ENCODE data around the gene LCE7A.

The LCE7A gene

DNA sequence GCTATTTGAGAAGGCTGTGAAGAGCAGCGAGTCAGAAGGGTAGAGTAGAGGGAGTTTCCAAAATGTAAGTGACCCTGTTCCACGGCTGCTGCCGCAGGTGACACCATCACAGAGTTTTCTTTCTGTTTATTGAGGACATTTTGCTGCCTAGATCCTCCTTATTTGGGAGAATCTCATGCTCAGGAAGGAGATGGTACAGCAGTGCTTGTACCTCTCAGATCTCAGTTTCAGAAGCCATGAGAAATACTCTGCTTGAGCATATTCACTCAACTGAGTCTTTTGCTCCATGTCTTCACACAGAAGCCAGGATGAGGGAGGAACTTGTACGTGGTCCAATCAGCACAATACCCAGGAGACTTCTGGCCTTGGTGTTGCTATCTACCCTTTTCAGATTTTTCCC lies 1.6 kb downstream of the LCE7A start:
- Histone ChIP-seq H3K4me2 (ENCODE audit: low read length) (no peak overlapping the region), H3K9me3 (ENCODE audit: insufficient read depth, low read depth, low read length) (peaks cover 12% of the 10 kb centered on the region), H3K14ac (ENCODE audit: low read length) (no peak overlapping the region), H2BK5ac (ENCODE audit: low read depth, low read length, poor library complexity) (no peak overlapping the region), H3K18ac (ENCODE audit: low read length) (no peak overlapping the region), H4K12ac (ENCODE audit: low read depth, low read length) (no peak overlapping the region), H2BK12ac (ENCODE audit: low read length) (no peak overlapping the region), H3K4ac (ENCODE audit: low read depth, low read length) (no peak overlapping the region), H3K27ac (ENCODE audit: low read depth, low read length) (no peak overlapping the region), H2BK120ac (ENCODE audit: insufficient read depth, low read length, poor library complexity) (no peak overlapping the region), H3K36me3 (ENCODE audit: control insufficient read depth in 1 of 2, insufficient read depth in 2 of 2, low read length in 2 of 2) (no peaks in the 10 kb centered on the region), H2AK5ac (ENCODE audit: low read length) (no peak overlapping the region), H3K79me1 (ENCODE audit: low read length) (no peaks in the 10 kb centered on the region), H4K8ac (ENCODE audit: low read depth, low read length) (no peak overlapping the region), H3K9ac (ENCODE audit: low read length) (no peak overlapping the region), H3K4me3 (ENCODE audit: low read depth, low read length) (no peak overlapping the region), H2AFZ (ENCODE audit: insufficient read depth, low read length, poor library complexity) (no peak overlapping the region), H3K4me1 (ENCODE audit: control insufficient read depth in 1 of 2, insufficient read depth in 2 of 2, low read length in 2 of 2) (no peaks in the 10 kb centered on the region), H3K23ac (ENCODE audit: low read length) (no peak overlapping the region), H4K91ac (ENCODE audit: low read depth, low read length) (no peak overlapping the region), H3K27me3 (ENCODE audit: insufficient read depth, low read length) (no peaks in the 10 kb centered on the region), H3K79me2 (ENCODE audit: control insufficient read depth, insufficient read depth, low read length, poor library complexity) (no peaks in the 10 kb centered on the region)
- no peak for DNase-seq
- WGBS (ENCODE audit: extremely low coverage, insufficient coverage, insufficient read length), result no CpG with 5 or more reads among the region's 4 CpGs

DNA sequence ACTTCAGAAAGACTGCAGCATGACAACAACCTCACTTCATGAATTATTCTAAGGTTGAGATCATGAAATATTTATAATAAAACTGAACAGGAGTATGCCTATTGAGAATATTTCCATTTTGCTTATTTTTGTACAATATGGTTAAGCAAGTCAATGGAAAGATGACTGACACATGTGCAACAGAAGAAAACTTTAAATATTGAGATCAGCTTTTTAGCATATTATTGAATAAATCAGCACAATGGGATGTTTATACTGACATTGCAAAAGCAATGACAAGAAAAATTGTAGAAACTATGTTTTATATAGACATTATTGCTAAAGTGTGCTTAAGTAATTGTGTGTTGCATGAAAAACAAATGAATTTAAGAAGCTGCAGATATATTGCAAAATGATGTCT lies 4.6 kb downstream of the LCE7A start:
- H3K23ac ChIP-seq (ENCODE audit: low read length), result no peak overlapping the region
- H3K4me3 ChIP-seq (ENCODE audit: low read depth, low read length), result no peak overlapping the region
- no peak overlapping the region for H2AK5ac ChIP-seq (ENCODE audit: low read length)
- H3K4me2 ChIP-seq (ENCODE audit: low read length), result no peak overlapping the region
- H3K79me1 ChIP-seq (ENCODE audit: low read length), result no peaks in the 10 kb centered on the region
- no peak overlapping the region for H3K27ac ChIP-seq (ENCODE audit: low read depth, low read length)
- H3K4me1 ChIP-seq (ENCODE audit: control insufficient read depth in 1 of 2, insufficient read depth in 2 of 2, low read length in 2 of 2), result no peaks in the 10 kb centered on the region
- no peak overlapping the region for H3K14ac ChIP-seq (ENCODE audit: low read length)
- H3K9me3 ChIP-seq (ENCODE audit: insufficient read depth, low read depth, low read length), result peaks cover 12% of the 10 kb centered on the region
- H3K36me3 ChIP-seq (ENCODE audit: control insufficient read depth in 1 of 2, insufficient read depth in 2 of 2, low read length in 2 of 2), result no peaks in the 10 kb centered on the region
- no peak overlapping the region for H3K18ac ChIP-seq (ENCODE audit: low read length)
- H2BK120ac ChIP-seq (ENCODE audit: insufficient read depth, low read length, poor library complexity), result no peak overlapping the region
- H4K91ac ChIP-seq (ENCODE audit: low read depth, low read length), result no peak overlapping the region
- H2AFZ ChIP-seq (ENCODE audit: insufficient read depth, low read length, poor library complexity), result no peak overlapping the region
- H3K9ac ChIP-seq (ENCODE audit: low read length), result no peak overlapping the region
- no peak overlapping the region for H2BK5ac ChIP-seq (ENCODE audit: low read depth, low read length, poor library complexity)
- DNase-seq, result no peak
- H4K12ac ChIP-seq (ENCODE audit: low read depth, low read length), result no peak overlapping the region
- no peaks in the 10 kb centered on the region for H3K79me2 ChIP-seq (ENCODE audit: control insufficient read depth, insufficient read depth, low read length, poor library complexity)
- H3K4ac ChIP-seq (ENCODE audit: low read depth, low read length), result no peak overlapping the region
- H2BK12ac ChIP-seq (ENCODE audit: low read length), result no peak overlapping the region
- H3K27me3 ChIP-seq (ENCODE audit: insufficient read depth, low read length), result no peaks in the 10 kb centered on the region
- H4K8ac ChIP-seq (ENCODE audit: low read depth, low read length), result no peak overlapping the region

DNA sequence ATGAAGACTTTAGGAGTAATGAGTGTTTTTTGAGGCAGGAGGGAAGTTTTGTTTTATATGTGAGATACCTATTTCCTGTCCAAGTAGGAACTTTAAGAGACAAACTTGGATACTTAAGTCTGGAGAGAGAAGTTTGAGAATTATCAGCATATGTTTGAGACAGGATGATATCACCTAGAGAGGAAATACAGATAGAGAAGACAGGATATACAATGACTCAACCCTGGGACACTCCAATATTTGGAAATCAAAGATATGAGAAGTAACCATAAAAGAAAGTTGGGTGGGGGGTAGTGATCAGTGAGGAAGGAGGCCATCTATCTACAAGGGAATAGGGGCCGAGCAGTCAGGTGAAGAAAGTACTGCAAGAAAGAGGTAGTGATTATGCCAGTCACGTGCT lies 6.5 kb downstream of the LCE7A start:
- H3K79me1 ChIP-seq (ENCODE audit: low read length), result no peaks in the 10 kb centered on the region
- no peak overlapping the region for H2AFZ ChIP-seq (ENCODE audit: insufficient read depth, low read length, poor library complexity)
- no peak overlapping the region for H4K12ac ChIP-seq (ENCODE audit: low read depth, low read length)
- H2AK5ac ChIP-seq (ENCODE audit: low read length), result no peak overlapping the region
- no peak overlapping the region for H2BK120ac ChIP-seq (ENCODE audit: insufficient read depth, low read length, poor library complexity)
- H3K4me1 ChIP-seq (ENCODE audit: control insufficient read depth in 1 of 2, insufficient read depth in 2 of 2, low read length in 2 of 2), result no peaks in the 10 kb centered on the region
- H3K9me3 ChIP-seq (ENCODE audit: insufficient read depth, low read depth, low read length), result peaks cover 6% of the 10 kb centered on the region
- no peak overlapping the region for H3K27ac ChIP-seq (ENCODE audit: low read depth, low read length)
- H3K14ac ChIP-seq (ENCODE audit: low read length), result no peak overlapping the region
- H3K4me3 ChIP-seq (ENCODE audit: low read depth, low read length), result no peak overlapping the region
- no peaks in the 10 kb centered on the region for H3K36me3 ChIP-seq (ENCODE audit: control insufficient read depth in 1 of 2, insufficient read depth in 2 of 2, low read length in 2 of 2)
- no peak overlapping the region for H4K91ac ChIP-seq (ENCODE audit: low read depth, low read length)
- H3K9ac ChIP-seq (ENCODE audit: low read length), result no peak overlapping the region
- H2BK12ac ChIP-seq (ENCODE audit: low read length), result no peak overlapping the region
- H3K4ac ChIP-seq (ENCODE audit: low read depth, low read length), result no peak overlapping the region
- H3K27me3 ChIP-seq (ENCODE audit: insufficient read depth, low read length), result no peaks in the 10 kb centered on the region
- no peak overlapping the region for H3K23ac ChIP-seq (ENCODE audit: low read length)
- no peak overlapping the region for H3K4me2 ChIP-seq (ENCODE audit: low read length)
- H3K18ac ChIP-seq (ENCODE audit: low read length), result no peak overlapping the region
- DNase-seq, result no peak
- H2BK5ac ChIP-seq (ENCODE audit: low read depth, low read length, poor library complexity), result no peak overlapping the region
- no CpG with 5 or more reads among the region's 2 CpGs for WGBS (ENCODE audit: extremely low coverage, insufficient coverage, insufficient read length)
- no peaks in the 10 kb centered on the region for H3K79me2 ChIP-seq (ENCODE audit: control insufficient read depth, insufficient read depth, low read length, poor library complexity)
- no peak overlapping the region for H4K8ac ChIP-seq (ENCODE audit: low read depth, low read length)

DNA sequence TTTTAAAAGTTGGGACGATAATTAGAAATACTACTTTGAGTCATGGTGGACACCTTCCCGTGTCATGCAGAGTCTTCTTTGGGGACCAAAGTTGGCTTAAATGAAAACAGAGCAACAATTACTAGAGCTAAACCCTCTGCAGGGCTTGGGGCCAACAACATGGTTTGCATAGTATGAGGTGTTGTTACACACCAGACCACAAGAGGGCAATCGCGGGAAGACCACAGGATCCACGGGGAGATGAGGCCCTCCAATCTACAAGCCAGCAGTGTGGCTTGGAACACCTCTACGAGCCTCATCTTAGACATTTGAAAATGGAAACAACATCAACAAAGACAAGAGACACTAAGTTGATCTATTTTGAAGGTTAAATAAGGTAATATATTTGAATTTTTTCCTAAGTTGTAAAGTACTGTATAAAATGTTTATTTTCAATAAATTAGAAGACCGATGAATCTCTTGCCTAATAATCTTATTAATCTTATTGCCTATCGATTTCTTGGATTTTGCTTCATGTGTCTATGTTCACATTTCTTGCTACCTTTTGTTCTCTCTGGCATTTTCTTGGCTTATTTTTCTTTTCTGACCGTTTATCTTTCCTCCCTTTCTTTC lies 10.1 kb downstream of the LCE7A start:
- no CpG with 5 or more reads among the region's 9 CpGs for WGBS (ENCODE audit: extremely low coverage, insufficient coverage, insufficient read length)
- Histone ChIP-seq H3K79me1 (ENCODE audit: low read length) (no peaks in the 10 kb centered on the region), H2BK12ac (ENCODE audit: low read length) (no peak overlapping the region), H2BK120ac (ENCODE audit: insufficient read depth, low read length, poor library complexity) (no peak overlapping the region), H3K14ac (ENCODE audit: low read length) (no peak overlapping the region), H2AK5ac (ENCODE audit: low read length) (no peak overlapping the region), H3K79me2 (ENCODE audit: control insufficient read depth, insufficient read depth, low read length, poor library complexity) (no peaks in the 10 kb centered on the region), H3K9ac (ENCODE audit: low read length) (no peak overlapping the region), H3K4me1 (ENCODE audit: control insufficient read depth in 1 of 2, insufficient read depth in 2 of 2, low read length in 2 of 2) (no peaks in the 10 kb centered on the region), H3K23ac (ENCODE audit: low read length) (no peak overlapping the region), H2AFZ (ENCODE audit: insufficient read depth, low read length, poor library complexity) (no peak overlapping the region), H3K27me3 (ENCODE audit: insufficient read depth, low read length) (no peaks in the 10 kb centered on the region), H3K9me3 (ENCODE audit: insufficient read depth, low read depth, low read length) (peaks cover 2% of the 10 kb centered on the region), H3K4me3 (ENCODE audit: low read depth, low read length) (no peak overlapping the region), H2BK5ac (ENCODE audit: low read depth, low read length, poor library complexity) (no peak overlapping the region), H3K4ac (ENCODE audit: low read depth, low read length) (no peak overlapping the region), H4K8ac (ENCODE audit: low read depth, low read length) (no peak overlapping the region), H3K36me3 (ENCODE audit: control insufficient read depth in 1 of 2, insufficient read depth in 2 of 2, low read length in 2 of 2) (no peaks in the 10 kb centered on the region), H3K18ac (ENCODE audit: low read length) (no peak overlapping the region), H3K27ac (ENCODE audit: low read depth, low read length) (no peak overlapping the region), H4K12ac (ENCODE audit: low read depth, low read length) (no peak overlapping the region), H3K4me2 (ENCODE audit: low read length) (no peak overlapping the region), H4K91ac (ENCODE audit: low read depth, low read length) (no peak overlapping the region)
- DNase-seq, result peak; percentile 56 to 69

All from trophoblast cell (in vitro differentiated cells and primary cell).